ENCODE results near the gene ARHGEF6.

ARHGEF6 gene

GRCh38 chrX:136780763-136781162 is at the start of gene ARHGEF6:
ARHGEF6 (minus strand) TSS chrX:136780932; CDS start chrX:136780882, 50 bp downstream.
- DNase-seq (ENCODE audit: low spot score) = no peak
- TF ChIP-seq, protein P1, sequence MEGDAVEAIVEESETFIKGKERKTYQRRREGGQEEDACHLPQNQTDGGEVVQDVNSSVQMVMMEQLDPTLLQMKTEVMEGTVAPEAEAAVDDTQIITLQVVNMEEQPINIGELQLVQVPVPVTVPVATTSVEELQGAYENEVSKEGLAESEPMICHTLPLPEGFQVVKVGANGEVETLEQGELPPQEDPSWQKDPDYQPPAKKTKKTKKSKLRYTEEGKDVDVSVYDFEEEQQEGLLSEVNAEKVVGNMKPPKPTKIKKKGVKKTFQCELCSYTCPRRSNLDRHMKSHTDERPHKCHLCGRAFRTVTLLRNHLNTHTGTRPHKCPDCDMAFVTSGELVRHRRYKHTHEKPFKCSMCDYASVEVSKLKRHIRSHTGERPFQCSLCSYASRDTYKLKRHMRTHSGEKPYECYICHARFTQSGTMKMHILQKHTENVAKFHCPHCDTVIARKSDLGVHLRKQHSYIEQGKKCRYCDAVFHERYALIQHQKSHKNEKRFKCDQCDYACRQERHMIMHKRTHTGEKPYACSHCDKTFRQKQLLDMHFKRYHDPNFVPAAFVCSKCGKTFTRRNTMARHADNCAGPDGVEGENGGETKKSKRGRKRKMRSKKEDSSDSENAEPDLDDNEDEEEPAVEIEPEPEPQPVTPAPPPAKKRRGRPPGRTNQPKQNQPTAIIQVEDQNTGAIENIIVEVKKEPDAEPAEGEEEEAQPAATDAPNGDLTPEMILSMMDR (IDR thresholded peaks at IDR 0.05; ENCODE audit: borderline replicate concordance, control extremely low read depth, extremely low read depth, insufficient read depth, missing control alignments) = no peak
- in situ Hi-C loops (cut with MboI; ENCODE audit: low sequenced_read_pairs, unreplicated experiment) = no loop called here

- TF ChIP-seq, protein P1 (IDR thresholded peaks at IDR 0.05; ENCODE audit: borderline replicate concordance, control extremely low read depth, extremely low read depth, insufficient read depth, missing control alignments) = no peak
- in situ Hi-C loops (cut with MboI; ENCODE audit: low sequenced_read_pairs, unreplicated experiment) = no loop called here
- no peak for DNase-seq (ENCODE audit: low spot score)
Observed at GRCh38 chrX:136829413-136829812, 48.7 kb upstream of the ARHGEF6 start.

- DNase-seq (ENCODE audit: low spot score) = no peak
- TF ChIP-seq, protein P1 (IDR thresholded peaks at IDR 0.05; ENCODE audit: borderline replicate concordance, control extremely low read depth, extremely low read depth, insufficient read depth, missing control alignments) = no peak
- in situ Hi-C loops (cut with MboI; ENCODE audit: low sequenced_read_pairs, unreplicated experiment) = no loop called here
Observed at GRCh38 chrX:136828830-136829229, 48.1 kb upstream of the ARHGEF6 start.

DNA sequence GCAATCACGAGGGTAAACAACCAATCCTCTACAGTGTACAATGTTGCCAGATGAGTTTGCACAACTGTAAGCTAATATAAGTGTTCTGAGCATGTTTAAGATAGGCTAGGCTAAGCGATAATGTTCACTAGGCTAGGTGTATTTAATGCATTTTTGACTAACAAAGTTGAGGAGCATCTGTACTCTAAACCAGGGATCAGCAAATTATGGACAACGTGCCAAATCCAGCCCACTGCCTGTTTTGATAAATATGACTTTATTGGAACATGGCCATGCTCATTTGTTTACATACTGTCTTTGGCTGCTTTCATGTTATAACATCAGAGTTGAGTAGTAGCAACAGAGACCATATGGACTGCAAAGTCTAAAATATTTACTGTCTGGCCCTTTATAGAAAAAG is 46.3 kb upstream of the ARHGEF6 start:
- in situ Hi-C loops (cut with MboI; ENCODE audit: low sequenced_read_pairs, unreplicated experiment) = no loop called here
- TF ChIP-seq, protein P1 (IDR thresholded peaks at IDR 0.05; ENCODE audit: borderline replicate concordance, control extremely low read depth, extremely low read depth, insufficient read depth, missing control alignments) = no peak

DNA sequence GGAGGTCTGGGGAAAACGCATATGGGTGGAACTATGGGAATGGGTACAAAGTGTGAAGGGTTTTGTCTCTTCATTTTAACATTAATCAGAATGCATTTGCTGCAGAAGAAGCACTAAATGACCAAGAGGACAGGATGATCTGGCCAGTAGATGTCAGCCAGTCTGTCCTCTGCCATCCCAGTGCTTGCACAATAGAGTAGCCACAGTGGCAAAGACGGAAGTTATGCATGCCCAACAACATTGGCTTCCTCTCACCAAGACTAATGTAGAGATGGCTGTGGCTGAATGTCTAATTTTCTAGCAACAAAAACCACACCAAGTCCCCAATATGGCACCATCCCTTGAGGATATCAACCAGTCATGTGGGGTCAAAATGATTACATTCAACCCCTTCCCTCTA is 45.0 kb upstream of the ARHGEF6 start:
- TF ChIP-seq, protein P1 (IDR thresholded peaks at IDR 0.05; ENCODE audit: borderline replicate concordance, control extremely low read depth, extremely low read depth, insufficient read depth, missing control alignments) = no peak
- in situ Hi-C loops (cut with MboI; ENCODE audit: low sequenced_read_pairs, unreplicated experiment) = no loop called here
- no peak for DNase-seq (ENCODE audit: low spot score)

More for the DNA sequence above, 46.3 kb upstream of the ARHGEF6 start:
- no peak for DNase-seq (ENCODE audit: low spot score)

DNA sequence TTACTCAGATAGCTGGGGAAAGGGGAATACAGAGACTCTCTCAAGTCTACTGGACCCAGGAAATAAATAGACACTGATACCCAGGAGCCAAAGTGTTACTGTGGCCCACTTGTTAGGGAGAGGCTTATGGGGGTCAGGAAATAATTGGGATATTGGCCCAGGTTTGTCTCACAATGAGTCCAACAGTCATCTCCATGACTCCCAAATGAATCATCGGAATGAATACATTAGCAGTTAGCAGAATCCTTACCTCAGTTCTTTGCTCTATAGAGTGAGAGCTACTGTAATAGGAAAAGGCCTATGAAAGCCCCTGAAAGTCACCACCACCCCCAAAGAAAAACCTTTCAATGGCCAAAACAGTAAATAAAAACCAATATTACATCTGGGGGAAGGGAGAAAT is 42.4 kb upstream of the ARHGEF6 start:
- no peak for DNase-seq (ENCODE audit: low spot score)
- in situ Hi-C loops (cut with MboI; ENCODE audit: low sequenced_read_pairs, unreplicated experiment) = no loop called here
- TF ChIP-seq, protein P1 (IDR thresholded peaks at IDR 0.05; ENCODE audit: borderline replicate concordance, control extremely low read depth, extremely low read depth, insufficient read depth, missing control alignments) = no peak
